Upper lobe of right lung (tissue), 1 donor: ENCODE measurements around the gene PIGX. TPM values are rescaled to one million over a fixed set of nuclear protein-coding genes. Genes with fewer than 3 reads are reported as not detected.
"Not testable (repeated sequence)": the region's sequence is repeated elsewhere in the genome, so short reads cannot be mapped to it uniquely, and the experiment has no call there.

Experiments used
- ATAC-seq: fragments of 200-7000 bp; cut with Tn5 transposase; one replicate; pipeline ENCODE4 v1.9.1; 2020; ENCODE audit warnings: mild to moderate bottlenecking, moderate library complexity
- DNase-seq: peaks from one replicate; pipeline ENCODE4 v3.0.0-alpha.2; 2020
- H3K27ac ChIP-seq: fragments of 200-600 bp; one replicate; pipeline ENCODE4 v1.8.0; 2022
- H3K27me3 ChIP-seq: fragments of 200-600 bp; one replicate; pipeline ENCODE4 v1.8.0; 2022; ENCODE audit warnings: mild to moderate bottlenecking
- H3K36me3 ChIP-seq: fragments of 200-600 bp; one replicate; pipeline ENCODE4 v1.8.0; 2022
- H3K4me1 ChIP-seq: fragments of 200-600 bp; one replicate; pipeline ENCODE4 v1.8.0; 2022
- H3K4me3 ChIP-seq: fragments of 200-600 bp; one replicate; pipeline ENCODE4 v1.8.0; 2022; ENCODE audit warnings: mild to moderate bottlenecking
- H3K9me3 ChIP-seq: fragments of 200-600 bp; one replicate; pipeline ENCODE4 v1.8.0; 2022
- intact Hi-C: fragments of 100-400 bp; cut with DNase I; formaldehyde crosslinking; loops from one replicate; pipeline ENCODE4 v1.11.0; 2022
- total RNA-seq: library from RNA; stranded (reverse); fragmentation: NEBNext Ultra II Directional; extraction: Animal tissue kit (Norgen Biotek cat#: 25700); gene quantifications from one replicate; pipeline ENCODE4 v1.2.1, GENCODE V29; 2021
- TF ChIP-seq, protein P1 (sequence below): fragments of 200-600 bp; IDR thresholded peaks from one replicate; pipeline ENCODE4 v1.8.0; 2022; ENCODE audit warnings: antibody characterized with exemption
- donor health status: DM: no; HTN: yes; CAD: no; lungs with severe emphysema.

The PIGX gene
- total RNA-seq, 1 donor from 2014 or later, result 17.4 TPM

DNA sequence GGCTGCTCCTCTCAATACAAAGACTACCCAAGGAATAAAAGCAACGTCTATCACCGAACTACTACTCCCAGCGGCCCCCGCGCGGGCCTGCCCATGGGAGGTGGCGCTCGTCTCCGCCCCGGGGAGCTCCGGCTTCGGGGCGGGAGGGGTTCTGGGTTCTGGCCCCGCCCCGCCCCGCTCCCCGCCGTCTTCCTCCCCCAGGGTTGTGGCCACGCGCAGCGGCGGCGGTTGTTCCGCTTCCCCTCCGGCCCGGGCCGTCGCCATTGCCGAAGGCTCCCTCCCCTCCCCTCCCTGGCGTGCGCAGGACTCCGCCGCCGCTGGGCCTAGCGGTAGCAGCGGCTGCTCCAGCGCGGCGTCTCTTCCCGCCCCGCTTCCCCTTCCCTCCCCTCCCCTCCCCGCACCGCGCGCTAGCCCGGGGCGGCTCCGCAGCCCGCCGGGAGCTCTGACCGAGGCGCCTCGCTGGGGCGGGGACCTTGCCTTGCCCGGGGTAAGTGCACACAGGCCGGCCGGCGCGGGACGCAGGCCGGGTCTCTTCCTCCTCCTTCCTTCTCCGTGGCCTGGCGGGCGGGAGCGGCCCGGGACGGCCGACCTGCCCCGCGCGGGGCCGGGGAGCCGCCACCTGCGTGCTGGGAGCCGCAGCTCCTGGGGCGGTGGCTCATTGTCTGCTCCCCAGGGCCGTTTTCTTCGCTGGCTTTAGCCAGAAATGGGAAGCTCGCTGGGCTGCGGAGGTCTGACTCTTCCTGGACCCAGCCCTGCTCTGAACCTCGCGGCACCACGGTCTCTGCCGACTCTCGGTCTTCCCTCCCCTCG lies 27.7 kb downstream of the PIGX start, which contains the start of gene PAK2:
TSS of gene PAK2 (plus strand) at position 187 of the 810 bp plus-strand sequence. CDS start 42,790 bp downstream, outside the sequence.
- Histone ChIP-seq H3K27me3 (no peaks in the 10 kb centered on the region), H3K27ac (peak within 1 kb of the TSS; percentile 98), H3K4me3 (peak within 1 kb of the TSS; percentile 97), H3K36me3 (no peaks in the 10 kb centered on the region), H3K9me3 (no peaks in the 10 kb centered on the region), H3K4me1 (peaks cover 22% of the 10 kb centered on the region)
- TF ChIP-seq, protein P1, sequence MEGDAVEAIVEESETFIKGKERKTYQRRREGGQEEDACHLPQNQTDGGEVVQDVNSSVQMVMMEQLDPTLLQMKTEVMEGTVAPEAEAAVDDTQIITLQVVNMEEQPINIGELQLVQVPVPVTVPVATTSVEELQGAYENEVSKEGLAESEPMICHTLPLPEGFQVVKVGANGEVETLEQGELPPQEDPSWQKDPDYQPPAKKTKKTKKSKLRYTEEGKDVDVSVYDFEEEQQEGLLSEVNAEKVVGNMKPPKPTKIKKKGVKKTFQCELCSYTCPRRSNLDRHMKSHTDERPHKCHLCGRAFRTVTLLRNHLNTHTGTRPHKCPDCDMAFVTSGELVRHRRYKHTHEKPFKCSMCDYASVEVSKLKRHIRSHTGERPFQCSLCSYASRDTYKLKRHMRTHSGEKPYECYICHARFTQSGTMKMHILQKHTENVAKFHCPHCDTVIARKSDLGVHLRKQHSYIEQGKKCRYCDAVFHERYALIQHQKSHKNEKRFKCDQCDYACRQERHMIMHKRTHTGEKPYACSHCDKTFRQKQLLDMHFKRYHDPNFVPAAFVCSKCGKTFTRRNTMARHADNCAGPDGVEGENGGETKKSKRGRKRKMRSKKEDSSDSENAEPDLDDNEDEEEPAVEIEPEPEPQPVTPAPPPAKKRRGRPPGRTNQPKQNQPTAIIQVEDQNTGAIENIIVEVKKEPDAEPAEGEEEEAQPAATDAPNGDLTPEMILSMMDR, result no peak
- intact Hi-C loops, result no loop called here
- DNase-seq, result peak; percentile 97
- peak; percentile 98 for ATAC-seq

DNA sequence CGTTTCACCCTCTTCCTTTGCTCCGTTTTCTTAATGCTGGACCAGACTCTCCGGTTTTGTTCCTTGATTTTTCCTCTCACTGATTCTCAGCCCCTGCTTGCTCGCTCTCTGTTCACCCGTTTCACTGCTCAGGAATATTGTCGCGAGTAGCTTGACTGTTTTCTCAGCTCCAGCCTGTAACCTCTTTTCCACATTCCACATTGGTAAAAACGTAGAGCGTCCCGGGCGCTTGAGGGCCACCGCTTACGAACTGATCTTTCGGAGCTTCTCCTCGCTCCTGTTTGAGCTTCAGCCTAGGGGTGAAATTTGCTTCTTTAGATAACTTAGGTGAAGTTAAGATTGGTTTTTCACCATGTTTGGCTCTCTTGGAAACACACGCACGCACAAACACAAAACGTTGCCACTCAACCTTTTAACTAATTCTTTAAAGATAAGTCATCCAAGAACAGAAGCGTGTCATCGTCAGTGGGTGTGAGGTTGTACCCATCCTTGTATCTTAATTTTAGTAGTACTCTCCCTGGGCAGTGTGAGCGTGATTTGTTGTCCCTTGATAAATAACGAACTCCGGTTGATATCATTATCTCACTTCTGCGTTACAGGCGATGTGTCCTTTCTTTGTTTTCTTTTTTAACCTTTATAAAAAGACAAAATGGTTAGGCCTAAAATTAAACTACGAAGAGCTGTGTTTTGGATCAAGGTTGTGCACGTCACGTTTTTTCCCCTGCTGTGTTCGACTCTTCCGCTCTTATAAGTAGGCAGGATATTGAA lies 28.5 kb downstream of the PIGX start:
- Histone ChIP-seq H3K4me3 (peak overlapping the region; percentile 97), H3K36me3 (no peaks in the 10 kb centered on the region), H3K27me3 (no peaks in the 10 kb centered on the region), H3K27ac (peak overlapping the region; percentile 98), H3K4me1 (peaks cover 22% of the 10 kb centered on the region), H3K9me3 (no peaks in the 10 kb centered on the region)
- peak; percentile 61 for DNase-seq
- intact Hi-C loops, result no loop called here
- TF ChIP-seq, protein P1, result no peak
- peak; percentile 2 for ATAC-seq

DNA sequence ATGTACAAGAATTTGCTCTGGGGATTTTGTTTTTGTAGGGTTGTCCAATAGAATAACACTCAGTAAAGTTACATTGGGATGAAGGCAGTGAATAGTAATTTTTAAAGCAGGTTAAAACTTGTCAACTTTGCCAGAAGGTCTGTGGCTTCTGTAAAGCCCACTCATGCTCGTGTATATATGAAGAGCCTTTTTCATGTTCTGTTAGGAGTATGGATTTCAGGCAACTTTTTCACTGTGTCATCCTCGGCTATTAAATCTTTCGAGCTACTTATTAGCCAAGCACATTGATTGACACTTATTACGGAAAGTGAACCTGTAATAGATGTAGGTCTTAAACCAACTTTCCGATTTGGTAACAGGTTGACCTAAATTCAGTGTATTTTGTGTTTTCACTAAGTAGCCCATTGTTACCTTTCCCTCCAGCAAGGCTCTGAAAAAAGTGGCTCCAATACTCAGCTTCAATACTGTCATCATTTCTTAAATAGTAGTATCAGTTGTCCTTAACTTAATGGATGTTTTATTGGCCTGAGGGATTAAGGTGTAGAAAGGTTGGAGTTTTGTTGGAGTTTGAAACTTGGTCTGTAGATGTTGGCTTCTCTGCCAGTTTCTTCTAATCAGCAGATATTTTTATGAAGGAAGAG lies 29.2 kb downstream of the PIGX start:
- Histone ChIP-seq H3K36me3 (no peaks in the 10 kb centered on the region), H3K27ac (peak overlapping the region; percentile 98), H3K4me1 (peaks cover 22% of the 10 kb centered on the region), H3K4me3 (peak overlapping the region; percentile 97), H3K9me3 (no peaks in the 10 kb centered on the region), H3K27me3 (no peaks in the 10 kb centered on the region)
- TF ChIP-seq, protein P1, result no peak
- no peak for ATAC-seq
- DNase-seq, result no peak
- intact Hi-C loops, result no loop called here

DNA sequence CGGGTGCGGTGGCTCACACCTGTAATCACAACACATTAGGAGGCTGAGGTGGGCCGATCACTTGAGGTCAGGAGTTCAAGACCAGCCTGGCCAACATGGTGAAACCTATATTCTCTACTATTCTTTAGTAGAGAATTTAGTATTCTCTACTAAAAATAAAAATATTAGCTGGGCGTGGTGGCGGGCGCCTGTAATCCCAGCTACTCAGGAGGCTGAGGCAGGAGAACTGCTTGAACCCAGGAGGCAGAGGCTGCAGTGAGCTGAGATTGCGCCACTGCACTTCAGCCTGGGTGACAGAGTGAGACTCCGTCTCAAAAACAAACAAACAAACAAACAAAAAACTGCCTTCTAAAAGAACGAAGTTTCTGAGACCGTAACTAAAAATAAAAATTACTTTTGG lies 31.4 kb downstream of the PIGX start:
- H3K4me3 ChIP-seq, ATAC-seq, H3K9me3 ChIP-seq, intact Hi-C loops, DNase-seq, H3K27me3 ChIP-seq, H3K27ac ChIP-seq, H3K36me3 ChIP-seq: not testable (repeated sequence)
- peaks cover 22% of the 10 kb centered on the region for H3K4me1 ChIP-seq

DNA sequence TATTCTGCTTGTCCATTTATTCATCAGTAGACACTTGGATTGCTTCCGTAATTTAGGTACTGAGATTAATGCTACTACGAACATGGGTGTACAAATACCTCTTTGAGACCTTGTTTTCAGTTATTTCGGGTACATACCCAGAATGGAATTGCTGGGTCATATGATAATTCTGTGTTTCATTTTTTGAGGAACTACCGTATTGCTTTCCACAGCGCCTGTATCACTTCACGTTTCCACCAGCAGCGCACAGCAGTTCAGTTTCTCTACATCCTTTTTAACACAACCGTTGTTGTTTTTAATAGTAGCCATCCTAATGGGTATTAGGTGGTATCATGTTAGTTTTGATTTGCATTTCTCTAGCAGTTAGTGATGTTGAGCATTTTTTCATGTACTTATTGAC lies 36.9 kb downstream of the PIGX start:
- TF ChIP-seq, protein P1, result no peak
- intact Hi-C loops, result no loop called here
- no peak overlapping the region for H3K4me3 ChIP-seq
- H3K27ac ChIP-seq, result no peak overlapping the region
- ATAC-seq (peak; percentile 67), DNase-seq (no peak)
- H3K36me3 ChIP-seq, result no peaks in the 10 kb centered on the region
- no peaks in the 10 kb centered on the region for H3K9me3 ChIP-seq
- H3K27me3 ChIP-seq, result no peaks in the 10 kb centered on the region
- no peaks in the 10 kb centered on the region for H3K4me1 ChIP-seq
